ENCODE measurements around the gene CKAP4. TPM values are rescaled to one million over a fixed set of nuclear protein-coding genes. Genes with fewer than 3 reads are reported as not detected.
A peak's percentile ranks its signal among the peaks of the same experiment; 100 is the strongest.

CKAP4 gene
- total RNA-seq, 1 experiment from 2014 or later, result 50.7 TPM

GRCh38 chr12:106281804-106282203 lies 34.0 kb upstream of the CKAP4 start:
- no peak for DNase-seq
- no peaks in the 10 kb centered on the region for H3K27me3 ChIP-seq
- H3K4me1 ChIP-seq, result no peaks in the 10 kb centered on the region
- H3K27ac ChIP-seq, result no peak overlapping the region
- peaks cover 3% of the 10 kb centered on the region; the same call in 1 of the 2 replicates for H3K9me3 ChIP-seq (replicated peaks)
- no peaks in the 10 kb centered on the region for H3K36me3 ChIP-seq
- H3K4me3 ChIP-seq, result no peak overlapping the region

- Histone ChIP-seq H3K27ac (no peak overlapping the region), H3K36me3 (no peaks in the 10 kb centered on the region), H3K27me3 (no peaks in the 10 kb centered on the region), H3K4me3 (no peak overlapping the region), H3K4me1 (no peaks in the 10 kb centered on the region), H3K9me3 (replicated peaks) (peaks cover 3% of the 10 kb centered on the region; the same call in 1 of the 2 replicates)
- no peak for DNase-seq
These were observed 33.4 kb upstream of the CKAP4 start for GRCh38 chr12:106281056-106281782.

- H3K4me1 ChIP-seq, result no peaks in the 10 kb centered on the region
- H3K27ac ChIP-seq, result no peak overlapping the region
- H3K36me3 ChIP-seq, result no peaks in the 10 kb centered on the region
- peaks cover 3% of the 10 kb centered on the region; the same call in 1 of the 2 replicates for H3K9me3 ChIP-seq (replicated peaks)
- H3K27me3 ChIP-seq, result no peaks in the 10 kb centered on the region
- no peak overlapping the region for H3K4me3 ChIP-seq
- no peak for DNase-seq
These were observed 32.3 kb upstream of the CKAP4 start for GRCh38 chr12:106280106-106280505.

GRCh38 chr12:106276032-106276740 lies 28.4 kb upstream of the CKAP4 start:
- DNase-seq, result no peak
- Histone ChIP-seq H3K4me1 (peaks cover 7% of the 10 kb centered on the region; the same call in 1 of the 2 replicates), H3K9me3 (replicated peaks) (no peaks in the 10 kb centered on the region)

GRCh38 chr12:106275458-106275857 lies 27.6 kb upstream of the CKAP4 start:
- Histone ChIP-seq H3K27ac (no peak overlapping the region), H3K9me3 (replicated peaks) (no peaks in the 10 kb centered on the region), H3K4me1 (peaks cover 13% of the 10 kb centered on the region; the same call in 1 of the 2 replicates), H3K36me3 (no peaks in the 10 kb centered on the region), H3K4me3 (no peak overlapping the region), H3K27me3 (no peaks in the 10 kb centered on the region)
- DNase-seq, result no peak

More at GRCh38 chr12:106276032-106276740, 28.4 kb upstream of the CKAP4 start:
- H3K27ac ChIP-seq, result no peak overlapping the region
- no peaks in the 10 kb centered on the region for H3K36me3 ChIP-seq
- no peak overlapping the region for H3K4me3 ChIP-seq
- no peaks in the 10 kb centered on the region for H3K27me3 ChIP-seq

GRCh38 chr12:106274575-106275121 lies 26.8 kb upstream of the CKAP4 start:
- H3K4me1 ChIP-seq, result peaks cover 13% of the 10 kb centered on the region; the same call in 1 of the 2 replicates
- H3K9me3 ChIP-seq (replicated peaks), result no peaks in the 10 kb centered on the region
- H3K36me3 ChIP-seq, result no peaks in the 10 kb centered on the region
- no peak for DNase-seq
- no peaks in the 10 kb centered on the region for H3K27me3 ChIP-seq
- no peak overlapping the region for H3K27ac ChIP-seq
- H3K4me3 ChIP-seq, result no peak overlapping the region

- Histone ChIP-seq H3K4me3 (no peak overlapping the region), H3K9me3 (replicated peaks) (no peaks in the 10 kb centered on the region), H3K27me3 (no peaks in the 10 kb centered on the region), H3K27ac (no peak overlapping the region), H3K4me1 (peaks cover 13% of the 10 kb centered on the region; the same call in 1 of the 2 replicates), H3K36me3 (no peaks in the 10 kb centered on the region)
- no peak for DNase-seq
These were observed 26.2 kb upstream of the CKAP4 start for GRCh38 chr12:106274012-106274411.

- Histone ChIP-seq H3K4me1 (peaks cover 13% of the 10 kb centered on the region; the same call in 1 of the 2 replicates), H3K27ac (no peak overlapping the region), H3K27me3 (no peaks in the 10 kb centered on the region), H3K4me3 (no peak overlapping the region), H3K9me3 (replicated peaks) (no peaks in the 10 kb centered on the region), H3K36me3 (no peaks in the 10 kb centered on the region)
- no peak for DNase-seq
These were observed 25.7 kb upstream of the CKAP4 start for GRCh38 chr12:106273491-106273890.

- H3K9me3 ChIP-seq (replicated peaks), result no peaks in the 10 kb centered on the region
- H3K27ac ChIP-seq, result no peak overlapping the region
- H3K36me3 ChIP-seq, result no peaks in the 10 kb centered on the region
- H3K4me1 ChIP-seq, result peaks cover 13% of the 10 kb centered on the region; the same call in 1 of the 2 replicates
- peak; percentile 64 to 70 for DNase-seq
- no peaks in the 10 kb centered on the region for H3K27me3 ChIP-seq
- H3K4me3 ChIP-seq, result no peak overlapping the region
These were observed 24.0 kb upstream of the CKAP4 start for GRCh38 chr12:106271575-106272505.

- no peak overlapping the region for H3K4me3 ChIP-seq
- no peaks in the 10 kb centered on the region for H3K36me3 ChIP-seq
- H3K27ac ChIP-seq, result no peak overlapping the region
- H3K4me1 ChIP-seq, result peaks cover 13% of the 10 kb centered on the region; the same call in 1 of the 2 replicates
- H3K27me3 ChIP-seq, result no peaks in the 10 kb centered on the region
- H3K9me3 ChIP-seq (replicated peaks), result no peaks in the 10 kb centered on the region
- DNase-seq, result no peak
These were observed 21.4 kb upstream of the CKAP4 start for GRCh38 chr12:106269150-106269771.

GRCh38 chr12:106267535-106267934 lies 19.7 kb upstream of the CKAP4 start:
- no peaks in the 10 kb centered on the region for H3K27me3 ChIP-seq
- no peaks in the 10 kb centered on the region for H3K36me3 ChIP-seq
- no peaks in the 10 kb centered on the region for H3K9me3 ChIP-seq (replicated peaks)
- H3K4me3 ChIP-seq, result no peak overlapping the region
- no peak overlapping the region for H3K27ac ChIP-seq
- H3K4me1 ChIP-seq, result peaks cover 13% of the 10 kb centered on the region; the same call in 1 of the 2 replicates
- no peak for DNase-seq

GRCh38 chr12:106265116-106265515 lies 17.3 kb upstream of the CKAP4 start:
- H3K27ac ChIP-seq, result no peak overlapping the region
- no peaks in the 10 kb centered on the region for H3K36me3 ChIP-seq
- H3K4me3 ChIP-seq, result no peak overlapping the region
- no peaks in the 10 kb centered on the region for H3K9me3 ChIP-seq (replicated peaks)
- H3K27me3 ChIP-seq, result no peaks in the 10 kb centered on the region
- no peak for DNase-seq
- H3K4me1 ChIP-seq, result no peaks in the 10 kb centered on the region

GRCh38 chr12:106258935-106259334 lies 11.1 kb upstream of the CKAP4 start:
- DNase-seq, result no peak
- Histone ChIP-seq H3K4me3 (no peak overlapping the region), H3K4me1 (peaks cover 11% of the 10 kb centered on the region; the same call in 1 of the 2 replicates), H3K27me3 (no peaks in the 10 kb centered on the region), H3K36me3 (no peaks in the 10 kb centered on the region), H3K9me3 (replicated peaks) (no peaks in the 10 kb centered on the region), H3K27ac (no peak overlapping the region)

- no peak for DNase-seq
- Histone ChIP-seq H3K27me3 (no peaks in the 10 kb centered on the region), H3K4me3 (no peak overlapping the region), H3K27ac (no peak overlapping the region), H3K36me3 (no peaks in the 10 kb centered on the region), H3K4me1 (peaks cover 11% of the 10 kb centered on the region; the same call in 1 of the 2 replicates), H3K9me3 (replicated peaks) (no peaks in the 10 kb centered on the region)
These were observed 10.4 kb upstream of the CKAP4 start for GRCh38 chr12:106258226-106258625.

Measured in SJCRH30 (cell line).